Gastroesophageal sphincter (tissue), 4 donors: ENCODE data around the gene PNPLA7. TPM values are rescaled to one million over a fixed set of nuclear protein-coding genes. Genes with fewer than 3 reads are reported as not detected.

Experiments
- ATAC-seq: fragments of 150-250 bp; one replicate; pipeline ENCODE4 v1.9.1; 2016; ENCODE audit warnings: mild to moderate bottlenecking, moderate library complexity
- H3K27ac ChIP-seq, 4 donors: fragments of 200-600 bp; sonication (generic) in 3 of 4; 1 replicate in 3 of 4; 2 replicates in 1 of 4; pipeline ENCODE4 v1.5.1; 2016 to 2019
- H3K27me3 ChIP-seq: fragments of 200-600 bp; sonication (generic); one replicate; pipeline ENCODE4 v1.5.1; 2019
- H3K36me3 ChIP-seq, 2 donors: fragments of 200-600 bp; sonication (generic); one replicate each; pipeline ENCODE4 v1.5.1; 2019; ENCODE audit warnings: control low read depth in 1 of 2
- H3K4me1 ChIP-seq, 3 donors: fragments of 200-600 bp; sonication (generic); 1 replicate in 2 of 3; 2 replicates in 1 of 3; pipeline ENCODE4 v1.5.1; 2016 to 2019; ENCODE audit warnings: control low read depth in 2 of 3
- H3K4me3 ChIP-seq, 2 donors: fragments of 200-600 bp; sonication (generic); one replicate each; pipeline ENCODE4 v1.5.1; 2019; ENCODE audit warnings: mild to moderate bottlenecking in 1 of 2, moderate library complexity in 1 of 2
- H3K9me3 ChIP-seq, 3 donors: fragments of 200-600 bp; sonication (generic); one replicate each; pipeline ENCODE4 v1.5.1; 2017 to 2019; ENCODE audit warnings: control low read depth in 2 of 3
- CTCF ChIP-seq, 4 experiments: fragments of 200-600 bp in 2 of 4; fragments of 450-650 bp in 2 of 4; sonication (generic) in 1 of 4; IDR thresholded peaks; one replicate each; pipeline ENCODE4 v1.5.1; 2017 to 2019; ENCODE audit warnings: antibody characterized with exemption in 4 of 4, mild to moderate bottlenecking in 2 of 4, moderate library complexity in 2 of 4
- EP300 ChIP-seq: sonication (generic); formaldehyde crosslinking; IDR thresholded peaks from one replicate; pipeline ENCODE4 v1.6.1; 2017; ENCODE audit warnings: antibody characterized with exemption, mild to moderate bottlenecking
- POLR2A ChIP-seq, 2 donors: fragments of 450-650 bp; IDR thresholded peaks; one replicate each; pipeline ENCODE4 v1.6.1; 2017; ENCODE audit warnings: antibody characterized with exemption in 2 of 2, mild to moderate bottlenecking in 2 of 2, moderate library complexity in 1 of 2
- POLR2AphosphoS5 ChIP-seq: sonication (generic); formaldehyde crosslinking; IDR thresholded peaks from one replicate; pipeline ENCODE4 v1.6.1; 2017; ENCODE audit warnings: antibody characterized with exemption
- WGBS, 2 donors: methylation state at CpG; one replicate each; pipeline ENCODE4 v1.1.5; 2018; ENCODE audit warnings: low coverage in 1 of 2; 5-methylcytosine and 5-hydroxymethylcytosine counted together
- total RNA-seq, 4 donors: library from RNA; depleted of rRNA; stranded (reverse); fragments of >200 nt; gene quantifications; one replicate each; pipeline ENCODE4 v1.1.0, GENCODE V29; 2016

The PNPLA7 gene
- total RNA-seq, 4 donors from 2014 or later = 2.0 to 11.2 (median 6.6) TPM

- ATAC-seq = no peak
- Histone ChIP-seq H3K27ac (peak overlapping the region in 1 of 4 donors; percentile 23), H3K36me3 (peaks cover 0 to 23% of the 10 kb centered on the region in 2 donors), H3K9me3 (no peaks in the 10 kb centered on the region), H3K4me3 (no peak overlapping the region), H3K4me1 (peaks cover 0 to 45% (median 9%) of the 10 kb centered on the region in 3 donors), H3K27me3 (no peaks in the 10 kb centered on the region)
- WGBS, 2 donors = 71 to 80% methylated on average over 5 to 8 of the region's 23 CpGs
- TF ChIP-seq POLR2A (IDR thresholded peaks at IDR 0.05) (no peak), EP300 (no peak), CTCF (IDR thresholded peaks at IDR 0.05) (no peak), POLR2AphosphoS5 (no peak)
Measured at GRCh38 chr9:137547687-137548543, 2.3 kb downstream of the PNPLA7 start.

- Histone ChIP-seq H3K4me3 (no peak overlapping the region), H3K27ac (peak overlapping the region in 1 of 4 donors; percentile 39), H3K4me1 (peaks cover 0 to 25% (median 5%) of the 10 kb centered on the region in 3 donors), H3K36me3 (peaks cover 0 to 48% of the 10 kb centered on the region in 2 donors), H3K27me3 (no peaks in the 10 kb centered on the region), H3K9me3 (no peaks in the 10 kb centered on the region)
- WGBS, 2 donors = 56 to 59% methylated on average over 4 to 7 of the region's 10 CpGs
- peak; percentile 57 for ATAC-seq
- TF ChIP-seq CTCF (IDR thresholded peaks at IDR 0.05) (no peak), POLR2A (IDR thresholded peaks at IDR 0.05) (no peak), EP300 (no peak), POLR2AphosphoS5 (no peak)
Measured at GRCh38 chr9:137545123-137545522, 5.1 kb downstream of the PNPLA7 start.

- TF ChIP-seq POLR2AphosphoS5 (no peak), CTCF (IDR thresholded peaks at IDR 0.05) (no peak), EP300 (no peak), POLR2A (IDR thresholded peaks at IDR 0.05) (no peak)
- 80 to 83% methylated on average over 8 to 11 of the region's 12 CpGs for WGBS, 2 donors
- Histone ChIP-seq H3K36me3 (peaks cover 0 to 56% of the 10 kb centered on the region in 2 donors), H3K9me3 (no peaks in the 10 kb centered on the region), H3K4me3 (no peak overlapping the region), H3K27me3 (no peaks in the 10 kb centered on the region), H3K4me1 (peaks cover 0 to 16% (median 0%) of the 10 kb centered on the region in 3 donors), H3K27ac (peak overlapping the region in 1 of 4 donors; percentile 39)
- ATAC-seq = no peak
Measured at GRCh38 chr9:137544176-137544760, 5.9 kb downstream of the PNPLA7 start.

- ATAC-seq = no peak
- Histone ChIP-seq H3K4me3 (no peak overlapping the region), H3K27me3 (no peaks in the 10 kb centered on the region), H3K27ac (peak overlapping the region in 1 of 4 donors; percentile 39), H3K9me3 (no peaks in the 10 kb centered on the region), H3K4me1 (peaks cover 0 to 9% (median 0%) of the 10 kb centered on the region in 3 donors), H3K36me3 (peaks cover 0 to 65% of the 10 kb centered on the region in 2 donors)
- TF ChIP-seq POLR2AphosphoS5 (no peak), POLR2A (IDR thresholded peaks at IDR 0.05) (no peak), CTCF (IDR thresholded peaks at IDR 0.05) (no peak), EP300 (no peak)
- WGBS, 2 donors = no CpG with 5 or more reads among the region's 25 CpGs
Measured at GRCh38 chr9:137543237-137543963, 6.8 kb downstream of the PNPLA7 start.
